Thymus (tissue), 11 donors: ENCODE results near the gene SMARCA2. TPM values are rescaled to one million over a fixed set of nuclear protein-coding genes. Genes with fewer than 3 reads are reported as not detected.

Experiments
- DNase-seq, 9 donors: peaks; one replicate each; pipeline ENCODE4 v3.0.0-alpha.2; 2013; ENCODE audit warnings: low spot score in 9 of 9, low read depth in 6 of 9, missing footprints in 1 of 9
- H3K27ac ChIP-seq, 2 donors: one replicate each; pipeline ENCODE4 v1.5.1; 2013; ENCODE audit warnings: control low read depth in 1 of 2, low read depth in 1 of 2, low read length in 1 of 2, mild to moderate bottlenecking in 1 of 2, moderate library complexity in 1 of 2
- H3K27me3 ChIP-seq, 2 donors: one replicate each; pipeline ENCODE4 v1.5.1; 2013; ENCODE audit warnings: low read length in 1 of 2; ENCODE audit not compliant: control insufficient read depth in 2 of 2, insufficient read depth in 1 of 2
- H3K36me3 ChIP-seq, 2 donors: one replicate each; pipeline ENCODE4 v1.5.1; 2013; ENCODE audit warnings: low read length in 1 of 2, mild to moderate bottlenecking in 1 of 2, moderate library complexity in 1 of 2; ENCODE audit not compliant: control insufficient read depth in 2 of 2, insufficient read depth in 2 of 2
- H3K4me1 ChIP-seq, 2 donors: one replicate each; pipeline ENCODE4 v1.5.1; 2013; ENCODE audit warnings: low read length in 2 of 2; ENCODE audit not compliant: control insufficient read depth in 2 of 2, insufficient read depth in 2 of 2
- H3K4me3 ChIP-seq, 2 donors: one replicate each; pipeline ENCODE4 v1.5.1; 2013; ENCODE audit warnings: low read length in 2 of 2, control low read depth in 1 of 2, mild to moderate bottlenecking in 1 of 2
- H3K9me3 ChIP-seq, 2 donors: one replicate each; pipeline ENCODE4 v1.5.1; 2013; ENCODE audit warnings: low read length in 1 of 2, mild to moderate bottlenecking in 1 of 2; ENCODE audit not compliant: control insufficient read depth in 2 of 2, insufficient read depth in 1 of 2
- WGBS: extraction: QIAGEN DNeasy Blood & Tissue Kit; methylation state at CpG from one replicate; pipeline ENCODE4 v1.1.7; 2013; 5-methylcytosine and 5-hydroxymethylcytosine counted together
- polyA plus RNA-seq: library from polyadenylated mRNA; stranded (reverse); fragments of 200-250 nt; gene quantifications from one replicate; pipeline ENCODE4 v1.2.3, GENCODE V29; 2013
- total RNA-seq: library from RNA; stranded (reverse); fragments of 120-200 nt; gene quantifications from one replicate; pipeline ENCODE4 v1.2.4, GENCODE V29; 2013
- donor health status: healthy.

SMARCA2 gene
- total and polyA plus RNA-seq, 2 donors, result 63.0 to 79.4 TPM

- H3K4me3 ChIP-seq, result no peak overlapping the region
- peaks cover 5 to 20% of the 10 kb centered on the region in 2 donors for H3K36me3 ChIP-seq
- no peak for DNase-seq
- H3K9me3 ChIP-seq, result no peaks in the 10 kb centered on the region
- WGBS, result 98% methylated on average over 6 of the region's 6 CpGs
- H3K27ac ChIP-seq, result no peak overlapping the region
- H3K27me3 ChIP-seq, result no peaks in the 10 kb centered on the region
- no peaks in the 10 kb centered on the region for H3K4me1 ChIP-seq
These were observed 102.4 kb downstream of the SMARCA2 start for GRCh38 chr9:2117527-2117926.

GRCh38 chr9:2119566-2119965 is 104.4 kb downstream of the SMARCA2 start:
- Histone ChIP-seq H3K9me3 (no peaks in the 10 kb centered on the region), H3K27ac (no peak overlapping the region), H3K4me1 (no peaks in the 10 kb centered on the region), H3K27me3 (no peaks in the 10 kb centered on the region), H3K4me3 (no peak overlapping the region), H3K36me3 (peaks cover 5 to 23% of the 10 kb centered on the region in 2 donors)
- WGBS, result 97% methylated on average over 9 of the region's 9 CpGs
- no peak for DNase-seq

GRCh38 chr9:2120926-2121689 is 106.0 kb downstream of the SMARCA2 start:
- Histone ChIP-seq H3K27ac (no peak overlapping the region), H3K4me1 (no peaks in the 10 kb centered on the region), H3K9me3 (no peaks in the 10 kb centered on the region), H3K4me3 (no peak overlapping the region), H3K36me3 (peaks cover 5 to 25% of the 10 kb centered on the region in 2 donors), H3K27me3 (no peaks in the 10 kb centered on the region)
- no peak for DNase-seq
- 96% methylated on average over 3 of the region's 3 CpGs for WGBS

GRCh38 chr9:2122299-2122698 is 107.2 kb downstream of the SMARCA2 start:
- H3K4me3 ChIP-seq, result no peak overlapping the region
- no peaks in the 10 kb centered on the region for H3K27me3 ChIP-seq
- no peaks in the 10 kb centered on the region for H3K9me3 ChIP-seq
- H3K36me3 ChIP-seq, result peaks cover 5 to 26% of the 10 kb centered on the region in 2 donors
- 80% methylated on average over 3 of the region's 3 CpGs for WGBS
- H3K27ac ChIP-seq, result no peak overlapping the region
- no peak for DNase-seq
- no peaks in the 10 kb centered on the region for H3K4me1 ChIP-seq

DNA sequence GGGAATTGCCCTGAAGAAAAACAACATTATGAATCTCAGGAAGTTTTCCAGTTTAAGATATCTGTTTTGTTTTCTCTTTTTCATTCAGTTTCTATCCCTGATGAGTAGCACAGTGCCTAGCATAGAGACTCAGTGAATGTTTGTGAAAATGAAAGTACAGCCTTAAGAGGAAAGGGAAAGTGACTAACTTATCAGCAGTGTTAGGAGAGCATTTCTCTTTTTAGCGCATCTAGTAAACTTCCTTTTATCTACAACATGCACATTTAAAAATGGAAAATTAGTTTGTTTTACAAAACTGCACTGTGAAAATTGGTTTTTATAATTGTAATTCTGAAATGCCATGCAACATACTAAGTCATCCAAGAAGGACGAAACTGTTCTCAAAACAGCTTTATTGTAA is 110.8 kb downstream of the SMARCA2 start:
- 62% methylated on average over 2 of the region's 2 CpGs for WGBS
- peak in 2 of 9 donors; percentile 8 to 27 for DNase-seq
- peaks cover 5 to 16% of the 10 kb centered on the region in 2 donors for H3K36me3 ChIP-seq
- peak overlapping the region in 1 of 2 donors; percentile 10 for H3K27ac ChIP-seq
- H3K4me3 ChIP-seq, result no peak overlapping the region
- H3K4me1 ChIP-seq, result no peaks in the 10 kb centered on the region
- no peaks in the 10 kb centered on the region for H3K9me3 ChIP-seq
- H3K27me3 ChIP-seq, result no peaks in the 10 kb centered on the region

DNA sequence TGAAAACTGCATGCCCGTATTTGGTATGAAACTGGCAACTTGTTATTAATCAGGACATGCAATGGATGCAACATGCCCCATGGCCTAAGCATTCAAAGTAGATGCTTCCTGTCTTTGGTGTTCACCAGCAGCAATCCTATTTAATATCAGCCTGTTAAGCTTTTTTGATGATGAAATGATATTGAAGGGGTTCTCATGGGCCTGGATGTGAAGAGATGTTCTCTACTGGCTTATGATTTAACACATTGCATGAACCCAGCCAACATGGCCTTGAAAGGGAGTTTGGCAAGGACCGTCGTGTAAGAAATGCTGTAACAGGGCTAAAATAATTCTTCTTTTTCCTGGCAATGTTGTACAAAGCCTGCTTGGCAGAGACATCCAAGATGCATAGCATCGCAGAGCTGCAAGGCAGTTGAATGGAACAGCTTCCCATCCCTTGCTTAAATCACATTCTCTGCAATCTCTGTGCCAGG is 111.2 kb downstream of the SMARCA2 start:
- WGBS, result 94% methylated on average over 4 of the region's 4 CpGs
- H3K4me1 ChIP-seq, result no peaks in the 10 kb centered on the region
- H3K4me3 ChIP-seq, result no peak overlapping the region
- no peaks in the 10 kb centered on the region for H3K9me3 ChIP-seq
- peaks cover 5 to 16% of the 10 kb centered on the region in 2 donors for H3K36me3 ChIP-seq
- no peak for DNase-seq
- H3K27me3 ChIP-seq, result no peaks in the 10 kb centered on the region
- H3K27ac ChIP-seq, result no peak overlapping the region

DNA sequence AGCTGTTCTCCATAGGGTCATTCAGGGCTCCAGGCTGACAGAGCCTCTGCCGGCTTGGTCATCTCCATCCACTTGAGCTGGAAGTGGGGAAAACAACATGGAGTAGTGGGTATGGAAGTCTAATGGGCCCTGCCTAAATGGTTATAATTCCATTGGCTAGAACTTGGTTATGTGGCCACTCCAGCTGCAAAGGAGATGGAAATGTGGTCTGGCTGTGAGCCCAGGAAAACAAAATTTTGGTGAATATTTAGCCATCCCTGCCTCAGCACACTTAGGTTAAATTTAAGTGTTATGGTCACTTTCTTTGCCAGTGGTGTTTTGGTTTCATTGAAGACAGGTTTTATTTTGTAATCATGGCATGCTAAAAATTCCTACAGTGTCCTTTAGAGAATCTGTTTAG is 112.3 kb downstream of the SMARCA2 start:
- H3K36me3 ChIP-seq, result peaks cover 5 to 16% of the 10 kb centered on the region in 2 donors
- H3K4me1 ChIP-seq, result no peaks in the 10 kb centered on the region
- no peak overlapping the region for H3K4me3 ChIP-seq
- no peaks in the 10 kb centered on the region for H3K27me3 ChIP-seq
- no peak overlapping the region for H3K27ac ChIP-seq
- WGBS, result 98% methylated on average over 1 of the region's 1 CpG
- no peaks in the 10 kb centered on the region for H3K9me3 ChIP-seq
- no peak for DNase-seq

DNA sequence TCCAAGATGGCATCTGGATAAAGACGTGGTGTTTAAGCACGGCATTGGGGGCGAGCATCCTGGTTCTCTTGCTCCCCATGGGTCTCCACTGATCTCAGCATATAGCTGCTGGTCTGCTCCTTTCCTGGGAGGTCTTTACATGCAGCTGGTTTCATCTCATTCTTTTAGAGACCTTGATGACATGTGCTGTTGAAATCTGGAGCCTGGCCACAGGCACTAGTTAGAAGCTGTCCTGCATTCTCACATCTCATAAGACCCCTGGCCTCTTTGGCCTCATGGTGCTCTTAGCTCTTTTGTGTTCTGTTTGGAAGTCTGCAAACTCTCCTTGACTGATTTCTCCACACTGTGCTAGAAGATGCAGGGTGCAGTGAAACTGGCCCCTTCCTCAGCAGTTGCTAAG is 113.0 kb downstream of the SMARCA2 start:
- Histone ChIP-seq H3K4me3 (no peak overlapping the region), H3K27me3 (no peaks in the 10 kb centered on the region), H3K36me3 (peaks cover 5 to 16% of the 10 kb centered on the region in 2 donors), H3K4me1 (no peaks in the 10 kb centered on the region), H3K27ac (no peak overlapping the region), H3K9me3 (no peaks in the 10 kb centered on the region)
- no peak for DNase-seq
- WGBS, result 70% methylated on average over 3 of the region's 3 CpGs

GRCh38 chr9:2128618-2129017 is 113.5 kb downstream of the SMARCA2 start:
- H3K27ac ChIP-seq, result no peak overlapping the region
- H3K4me1 ChIP-seq, result no peaks in the 10 kb centered on the region
- DNase-seq, result no peak
- H3K27me3 ChIP-seq, result no peaks in the 10 kb centered on the region
- 96% methylated on average over 1 of the region's 1 CpG for WGBS
- H3K36me3 ChIP-seq, result peaks cover 5 to 14% of the 10 kb centered on the region in 2 donors
- no peak overlapping the region for H3K4me3 ChIP-seq
- H3K9me3 ChIP-seq, result no peaks in the 10 kb centered on the region
